MM.1S (cell line): Measurements from ENCODE around the gene ATP6AP1.

Source experiments
- DNase-seq: peaks from one replicate; pipeline ENCODE4 v3.0.0-alpha.2; 2015
- H2AFZ ChIP-seq: fragments of 300-600 bp; sonication (generic); 2 replicates; pipeline ENCODE4 v1.6.0; 2016; ENCODE audit warnings: antibody characterized with exemption, low read length
- H3F3A ChIP-seq: fragments of 300-600 bp; sonication (generic); 2 replicates; pipeline ENCODE4 v1.6.1; 2016; ENCODE audit warnings: mild to moderate bottlenecking, antibody characterized with exemption, low read length, moderate library complexity, mixed read lengths; ENCODE audit not compliant: insufficient read depth
- H3K27ac ChIP-seq: fragments of 300-600 bp; sonication (generic); 2 replicates; pipeline ENCODE4 v1.5.1; 2016; ENCODE audit warnings: mild to moderate bottlenecking, low read length
- H3K27me3 ChIP-seq: fragments of 300-600 bp; sonication (generic); replicated peaks from 2 replicates; pipeline ENCODE4 v1.6.0; 2016; ENCODE audit warnings: low read length; ENCODE audit not compliant: insufficient read depth
- H3K36me3 ChIP-seq: fragments of 300-600 bp; sonication (generic); replicated peaks from 2 replicates; pipeline ENCODE4 v1.6.1; 2016; ENCODE audit warnings: mild to moderate bottlenecking, low read length, mixed read lengths; ENCODE audit not compliant: insufficient read depth
- H3K4me1 ChIP-seq: fragments of 300-600 bp; sonication (generic); 2 replicates; pipeline ENCODE4 v1.6.1; 2016; ENCODE audit warnings: low read length, mixed read lengths
- H3K4me2 ChIP-seq: fragments of 300-600 bp; sonication (generic); 2 replicates; pipeline ENCODE4 v1.6.0; 2016; ENCODE audit warnings: low read depth, low read length
- H3K4me3 ChIP-seq: fragments of 300-600 bp; sonication (generic); 2 replicates; pipeline ENCODE4 v1.5.1; 2016; ENCODE audit warnings: low read length, mixed read lengths
- H3K79me2 ChIP-seq: fragments of 300-600 bp; sonication (generic); 2 replicates; pipeline ENCODE4 v1.6.1; 2016; ENCODE audit warnings: mixed run types, low read length, mixed read lengths
- H3K9ac ChIP-seq: fragments of 300-600 bp; sonication (generic); 2 replicates; pipeline ENCODE4 v1.6.1; 2016; ENCODE audit warnings: low read length, mixed read lengths
- H3K9me2 ChIP-seq: fragments of 300-600 bp; sonication (generic); replicated peaks from 2 replicates; pipeline ENCODE4 v1.6.1; 2016; ENCODE audit warnings: mild to moderate bottlenecking, low read length, mixed read lengths; ENCODE audit not compliant: insufficient read depth
- H3K9me3 ChIP-seq: fragments of 300-600 bp; sonication (generic); replicated peaks from 2 replicates; pipeline ENCODE4 v1.6.1; 2016; ENCODE audit warnings: mild to moderate bottlenecking, low read length, mixed read lengths; ENCODE audit not compliant: insufficient read depth
- H4K20me1 ChIP-seq: fragments of 300-600 bp; sonication (generic); 2 replicates; pipeline ENCODE4 v1.6.1; 2016; ENCODE audit warnings: mild to moderate bottlenecking, low read length, moderate library complexity, mixed read lengths; ENCODE audit not compliant: insufficient read depth
- EZH2 ChIP-seq: fragments of 300-600 bp; sonication (generic); optimal IDR thresholded peaks from 2 replicates; pipeline ENCODE3; 2017; ENCODE audit warnings: low read depth, mild to moderate bottlenecking, antibody characterized with exemption, low read length, mixed read lengths
- EZH2phosphoT487 ChIP-seq: fragments of 300-600 bp; sonication (generic); IDR thresholded peaks from 2 replicates; pipeline ENCODE4 v1.6.1; 2018; ENCODE audit warnings: antibody characterized with exemption, low read length
- TF ChIP-seq, protein P1 (sequence below): fragments of 300-600 bp; sonication (generic); IDR thresholded peaks from 2 replicates; pipeline ENCODE4 v1.5.1; 2016; ENCODE audit warnings: antibody characterized with exemption, low read length, mixed read lengths

The ATP6AP1 gene

DNA sequence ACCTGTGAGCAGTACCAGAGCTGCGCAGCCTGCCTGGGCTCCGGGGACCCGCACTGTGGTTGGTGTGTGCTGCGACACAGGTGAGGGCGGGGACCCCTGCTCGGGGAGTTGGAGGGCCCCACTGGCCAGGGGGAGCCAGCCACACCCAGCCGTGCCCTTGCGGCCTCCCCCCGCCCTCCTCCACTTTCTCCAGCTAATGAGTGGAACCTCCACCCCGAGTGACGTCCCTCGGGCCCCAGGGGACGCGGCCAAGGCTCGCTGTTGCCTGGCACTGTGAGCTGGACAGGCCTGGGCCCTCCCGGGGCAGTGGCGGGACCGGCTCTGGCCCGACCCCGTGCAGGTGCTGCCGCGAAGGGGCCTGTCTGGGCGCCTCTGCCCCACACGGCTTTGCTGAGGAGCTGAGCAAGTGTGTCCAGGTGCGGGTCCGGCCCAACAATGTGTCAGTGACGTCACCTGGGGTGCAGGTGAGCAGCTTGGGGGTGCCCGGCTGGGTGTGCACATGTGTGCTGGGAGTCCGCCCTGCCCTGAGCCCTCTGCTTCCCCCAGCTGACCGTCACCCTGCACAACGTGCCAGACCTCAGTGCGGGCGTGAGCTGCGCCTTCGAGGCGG lies 35.2 kb downstream of the ATP6AP1 start:
- Histone ChIP-seq H3K4me1 (no peaks in the 10 kb centered on the region), H3K27ac (no peak overlapping the region), H3K27me3 (no peaks in the 10 kb centered on the region), H4K20me1 (no peaks in the 10 kb centered on the region), H3K9me3 (no peaks in the 10 kb centered on the region), H3K79me2 (peaks cover 4% of the 10 kb centered on the region; the same call in 1 of the 2 replicates), H3K4me3 (no peak overlapping the region), H2AFZ (no peak overlapping the region), H3F3A (no peaks in the 10 kb centered on the region), H3K4me2 (no peak overlapping the region), H3K9me2 (no peaks in the 10 kb centered on the region), H3K9ac (no peak overlapping the region), H3K36me3 (no peaks in the 10 kb centered on the region)
- no peak for DNase-seq
- TF ChIP-seq, protein P1, sequence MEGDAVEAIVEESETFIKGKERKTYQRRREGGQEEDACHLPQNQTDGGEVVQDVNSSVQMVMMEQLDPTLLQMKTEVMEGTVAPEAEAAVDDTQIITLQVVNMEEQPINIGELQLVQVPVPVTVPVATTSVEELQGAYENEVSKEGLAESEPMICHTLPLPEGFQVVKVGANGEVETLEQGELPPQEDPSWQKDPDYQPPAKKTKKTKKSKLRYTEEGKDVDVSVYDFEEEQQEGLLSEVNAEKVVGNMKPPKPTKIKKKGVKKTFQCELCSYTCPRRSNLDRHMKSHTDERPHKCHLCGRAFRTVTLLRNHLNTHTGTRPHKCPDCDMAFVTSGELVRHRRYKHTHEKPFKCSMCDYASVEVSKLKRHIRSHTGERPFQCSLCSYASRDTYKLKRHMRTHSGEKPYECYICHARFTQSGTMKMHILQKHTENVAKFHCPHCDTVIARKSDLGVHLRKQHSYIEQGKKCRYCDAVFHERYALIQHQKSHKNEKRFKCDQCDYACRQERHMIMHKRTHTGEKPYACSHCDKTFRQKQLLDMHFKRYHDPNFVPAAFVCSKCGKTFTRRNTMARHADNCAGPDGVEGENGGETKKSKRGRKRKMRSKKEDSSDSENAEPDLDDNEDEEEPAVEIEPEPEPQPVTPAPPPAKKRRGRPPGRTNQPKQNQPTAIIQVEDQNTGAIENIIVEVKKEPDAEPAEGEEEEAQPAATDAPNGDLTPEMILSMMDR, result no peak
- TF ChIP-seq EZH2phosphoT487, result no peak
- no peak for TF ChIP-seq EZH2

DNA sequence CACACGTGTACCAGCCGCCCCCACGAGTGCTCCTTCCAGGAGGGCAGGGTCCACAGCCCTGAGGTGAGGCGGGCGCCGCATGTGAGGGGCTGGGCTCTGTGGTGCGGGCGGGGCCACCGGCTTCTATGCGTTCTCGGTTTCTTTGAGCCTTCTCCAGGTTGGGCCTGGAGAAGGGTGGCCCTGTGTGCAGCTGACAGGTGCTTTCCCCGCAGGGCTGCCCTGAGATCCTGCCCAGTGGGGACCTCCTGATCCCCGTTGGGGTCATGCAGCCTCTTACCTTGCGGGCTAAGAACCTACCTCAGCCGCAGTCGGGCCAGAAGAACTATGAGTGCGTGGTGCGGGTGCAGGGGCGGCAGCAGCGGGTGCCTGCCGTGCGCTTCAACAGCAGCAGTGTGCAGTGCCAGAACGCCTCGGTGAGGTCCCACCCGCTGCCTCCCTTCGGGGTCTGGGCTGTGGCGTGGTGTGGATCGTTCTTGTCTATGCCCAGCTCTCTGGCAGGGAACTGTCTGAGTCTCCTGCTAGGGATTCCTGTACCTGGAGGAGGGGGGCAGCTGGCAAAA lies 36.4 kb downstream of the ATP6AP1 start:
- Histone ChIP-seq H2AFZ (no peak overlapping the region), H3K4me2 (no peak overlapping the region), H3K9me2 (no peaks in the 10 kb centered on the region), H4K20me1 (no peaks in the 10 kb centered on the region), H3K27ac (no peak overlapping the region), H3F3A (no peaks in the 10 kb centered on the region), H3K9ac (no peak overlapping the region), H3K79me2 (peaks cover 3% of the 10 kb centered on the region; the same call in 1 of the 2 replicates), H3K4me1 (no peaks in the 10 kb centered on the region), H3K4me3 (no peak overlapping the region), H3K27me3 (no peaks in the 10 kb centered on the region), H3K36me3 (no peaks in the 10 kb centered on the region), H3K9me3 (no peaks in the 10 kb centered on the region)
- TF ChIP-seq EZH2, result no peak
- TF ChIP-seq, protein P1, result no peak
- DNase-seq, result no peak

DNA sequence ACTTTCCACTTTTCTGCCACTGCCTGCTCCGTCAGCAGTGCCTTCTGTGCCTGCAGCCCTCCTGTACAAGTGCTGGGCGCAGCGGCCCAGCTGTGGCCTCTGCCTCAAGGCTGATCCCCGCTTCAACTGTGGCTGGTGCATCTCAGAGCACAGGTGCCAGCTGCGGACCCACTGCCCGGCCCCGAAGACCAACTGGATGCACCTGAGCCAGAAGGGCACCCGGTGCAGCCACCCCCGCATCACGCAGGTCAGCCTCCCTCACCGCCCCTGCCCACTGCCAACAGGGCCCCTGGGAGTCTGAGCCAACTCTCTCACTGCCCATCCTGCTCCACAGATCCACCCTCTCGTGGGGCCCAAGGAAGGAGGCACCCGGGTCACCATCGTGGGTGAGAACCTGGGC lies 37.1 kb downstream of the ATP6AP1 start:
- Histone ChIP-seq H3K27ac (no peak overlapping the region), H3K27me3 (no peaks in the 10 kb centered on the region), H3K4me3 (no peak overlapping the region), H3K4me2 (no peak overlapping the region), H3K9me3 (no peaks in the 10 kb centered on the region), H4K20me1 (no peaks in the 10 kb centered on the region), H2AFZ (no peak overlapping the region), H3F3A (no peaks in the 10 kb centered on the region), H3K36me3 (no peaks in the 10 kb centered on the region), H3K9me2 (no peaks in the 10 kb centered on the region), H3K79me2 (no peaks in the 10 kb centered on the region), H3K4me1 (no peaks in the 10 kb centered on the region), H3K9ac (no peak overlapping the region)
- DNase-seq, result no peak
- TF ChIP-seq EZH2 (no peak), EZH2phosphoT487 (no peak)
- TF ChIP-seq, protein P1, result no peak
